ENCODE data around the gene MIGA2. TPM values are rescaled to one million over a fixed set of nuclear protein-coding genes. Genes with fewer than 3 reads are reported as not detected.

MIGA2 gene
- total RNA-seq, 1 experiment from 2014 or later: 23.7 TPM

- H2AFZ ChIP-seq (ENCODE audit: low read depth, low read length, poor library complexity, severe bottlenecking): no peak overlapping the region
- intact Hi-C loops (cut with micrococcal nuclease): no loop called here
- no TSS peak for BruUV-seq (replicated peaks)
- peaks cover 26% of the 10 kb centered on the region for H3K79me2 ChIP-seq (ENCODE audit: insufficient read depth, low read length)
- H3K4me3 ChIP-seq (replicated peaks in 1 of 2; ENCODE audit: low read depth in 1 of 2, low read length in 2 of 2): peak overlapping the region; percentile 73 to 74
- no peak overlapping the region for H3K27ac ChIP-seq (ENCODE audit: low read depth, low read length)
- no peaks in the 10 kb centered on the region for H3K9me2 ChIP-seq (ENCODE audit: insufficient read depth)
- H3K36me3 ChIP-seq (ENCODE audit: control insufficient read depth in 1 of 2, insufficient read depth in 2 of 2, low read length in 2 of 2): no peaks in the 10 kb centered on the region
- RAD21 ChIA-PET (ENCODE audit: low non-redundant PET in 1 of 2, low total read pairs in 2 of 2, uncharacterized antibody in 2 of 2, unreplicated experiment in 2 of 2): no interaction called here
- ATAC-seq (no peak), DNase-seq (ENCODE audit: low read depth, low spot score) (no peak)
- POLR2A ChIA-PET: no interaction called here
- no peaks in the 10 kb centered on the region for H4K20me1 ChIP-seq (ENCODE audit: insufficient read depth)
- peak overlapping the region; percentile 89 for H3K4me2 ChIP-seq (ENCODE audit: low read length)
- no peaks in the 10 kb centered on the region for H3K9me3 ChIP-seq (ENCODE audit: control insufficient read depth in 1 of 2, insufficient read depth in 1 of 2, low read depth in 1 of 2, low read length in 2 of 2)
- H3K4me1 ChIP-seq (ENCODE audit: control insufficient read depth in 1 of 2, insufficient read depth in 2 of 2, low read length in 2 of 2): peaks cover 16 to 35% of the 10 kb centered on the region in 2 experiments
- TF ChIP-seq POLR2AphosphoS5 (IDR thresholded peaks at IDR 0.05; ENCODE audit: low read depth, low read length) (no peak), EGR1 (IDR thresholded peaks at IDR 0.05; ENCODE audit: low read depth) (no peak), EZH2 (IDR thresholded peaks at IDR 0.05) (no peak)
- CTCF ChIA-PET: interaction anchor here (1.3 kb wide), 1 partner anchor 516 kb away, joined by 4 read pairs; no protein-coding TSS in a partner anchor
- no peaks in the 10 kb centered on the region for H3K27me3 ChIP-seq (ENCODE audit: insufficient read depth, low read length)
- H3K9ac ChIP-seq (ENCODE audit: low read length): no peak overlapping the region
Observed at GRCh38 chr9:129108805-129109536, 72.5 kb downstream of the MIGA2 start.

GRCh38 chr9:129109537-129109903 is 73.1 kb downstream of the MIGA2 start:
- H3K27ac ChIP-seq (ENCODE audit: low read depth, low read length): no peak overlapping the region
- H3K9ac ChIP-seq (ENCODE audit: low read length): peak overlapping the region; percentile 81
- intact Hi-C loops (cut with micrococcal nuclease): no loop called here

More at GRCh38 chr9:129109537-129109903, 73.1 kb downstream of the MIGA2 start:
- Histone ChIP-seq H3K36me3 (ENCODE audit: control insufficient read depth in 1 of 2, insufficient read depth in 2 of 2, low read length in 2 of 2) (no peaks in the 10 kb centered on the region), H3K4me1 (ENCODE audit: control insufficient read depth in 1 of 2, insufficient read depth in 2 of 2, low read length in 2 of 2) (peaks cover 19 to 41% of the 10 kb centered on the region in 2 experiments), H3K9me3 (ENCODE audit: control insufficient read depth in 1 of 2, insufficient read depth in 1 of 2, low read depth in 1 of 2, low read length in 2 of 2) (no peaks in the 10 kb centered on the region), H3K27me3 (ENCODE audit: insufficient read depth, low read length) (no peaks in the 10 kb centered on the region), H3K4me3 (replicated peaks in 1 of 2; ENCODE audit: low read depth in 1 of 2, low read length in 2 of 2) (peak overlapping the region; percentile 73 to 74), H4K20me1 (ENCODE audit: insufficient read depth) (no peaks in the 10 kb centered on the region), H3K79me2 (ENCODE audit: insufficient read depth, low read length) (peaks cover 30% of the 10 kb centered on the region), H3K9me2 (ENCODE audit: insufficient read depth) (no peaks in the 10 kb centered on the region), H2AFZ (ENCODE audit: low read depth, low read length, poor library complexity, severe bottlenecking) (no peak overlapping the region), H3K4me2 (ENCODE audit: low read length) (peak overlapping the region; percentile 89)
- DNase-seq (ENCODE audit: low read depth, low spot score) (no peak), ATAC-seq (no peak)
- BruUV-seq (replicated peaks): no TSS peak
- ChIA-PET CTCF (interaction anchor here (1.3 kb wide), 1 partner anchor 515 kb away, joined by 4 read pairs; no protein-coding TSS in a partner anchor), RAD21 (ENCODE audit: low non-redundant PET in 1 of 2, low total read pairs in 2 of 2, uncharacterized antibody in 2 of 2, unreplicated experiment in 2 of 2) (no interaction called here), POLR2A (interaction anchor here (1.8 kb wide), 1 partner anchor 28 kb away, joined by 4 read pairs; no protein-coding TSS in a partner anchor)
- TF ChIP-seq RAD21 (IDR thresholded peaks at IDR 0.05; ENCODE audit: low read depth) (no peak), EZH2 (IDR thresholded peaks at IDR 0.05) (no peak), MAX (IDR thresholded peaks at IDR 0.05) (no peak), EZH2phosphoT487 (IDR thresholded peaks at IDR 0.05; ENCODE audit: borderline replicate concordance) (no peak), ZFX (IDR thresholded peaks at IDR 0.05) (no peak), ATF3 (IDR thresholded peaks at IDR 0.05) (no peak), SP1 (IDR thresholded peaks at IDR 0.05; ENCODE audit: low read depth) (no peak), FOSL1 (IDR thresholded peaks at IDR 0.05; ENCODE audit: low read depth) (no peak), TCF7L2 (IDR thresholded peaks at IDR 0.05; ENCODE audit: borderline replicate concordance, extremely low read depth, insufficient read depth, insufficient read length) (no peak), EGR1 (IDR thresholded peaks at IDR 0.05; ENCODE audit: low read depth) (no peak), POLR2A (IDR thresholded peaks at IDR 0.05; ENCODE audit: borderline replicate concordance, extremely low read depth, insufficient read depth, insufficient read length) (no peak), CEBPB (IDR thresholded peaks at IDR 0.05; ENCODE audit: low read depth) (no peak), ELF1 (IDR thresholded peaks at IDR 0.05; ENCODE audit: borderline replicate concordance, low read depth) (no peak)
